ENCODE results near the gene CSAG2.

Gene CSAG2

DNA sequence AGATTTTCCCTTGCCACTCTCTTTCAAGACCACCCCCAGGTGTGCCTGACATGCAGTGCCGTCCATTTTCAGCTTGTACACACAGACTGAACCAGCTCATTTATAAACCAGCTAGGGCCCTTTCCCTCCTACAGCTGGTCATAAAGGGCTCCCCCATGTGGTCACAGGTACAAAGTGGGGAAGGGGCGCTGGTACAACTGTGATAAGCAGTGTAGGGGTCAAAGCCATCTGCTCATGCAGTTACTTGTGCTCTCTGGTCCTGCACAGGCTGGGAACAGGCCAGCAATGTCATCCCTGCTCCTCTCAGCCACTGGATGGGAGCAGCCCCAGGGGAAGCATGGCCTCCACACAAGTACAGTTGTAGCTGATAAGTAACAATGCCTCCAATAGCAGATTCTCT lies 50.8 kb downstream of the CSAG2 start:
- no peak for DNase-seq (ENCODE audit: low read depth)

Data from stimulated activated CD8-positive, alpha-beta memory T cell treated with anti-CD3 and anti-CD28 coated beads, Interleukin-15, amount 100 ng/mL, for 1 hour (primary cell).